ENCODE results near the gene MYOD1.

The MYOD1 gene

DNA sequence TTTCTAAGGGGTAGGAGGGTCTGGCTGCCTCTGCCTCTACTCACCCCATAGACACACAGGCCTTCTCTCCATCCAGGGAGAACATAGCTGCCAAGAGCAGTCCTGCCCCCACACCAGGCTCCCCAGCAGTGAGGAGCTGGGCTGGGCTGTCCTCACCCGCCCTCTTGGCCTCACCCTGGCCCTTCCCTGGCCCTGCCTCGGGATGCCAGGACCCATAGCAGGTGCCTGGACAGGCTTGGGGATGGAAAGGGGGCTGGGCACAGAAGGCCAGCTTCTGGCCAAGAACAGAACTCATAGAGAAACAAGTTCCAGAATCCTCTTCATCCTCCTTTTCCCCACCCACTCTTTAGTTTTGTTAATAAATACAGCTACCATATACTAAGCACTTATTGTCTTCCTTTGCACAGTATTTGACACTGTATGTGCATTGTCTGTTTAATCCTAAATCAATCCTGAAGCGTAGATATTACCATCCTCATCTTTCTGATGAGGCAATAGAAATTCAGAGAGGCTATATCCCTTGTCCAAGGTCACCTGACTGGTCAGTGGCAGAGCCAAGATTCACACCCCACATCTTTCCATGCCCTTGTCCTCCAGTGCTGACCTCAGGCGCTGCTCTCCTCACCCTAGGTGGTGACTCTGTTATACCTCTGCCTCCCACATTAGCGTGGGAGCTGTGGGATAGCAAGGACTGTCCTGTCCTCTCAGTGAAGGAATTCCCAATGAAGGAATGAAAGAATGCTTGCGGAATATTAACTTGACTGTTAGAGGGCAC is 22.0 kb upstream of the MYOD1 start:
- no CpG with 5 or more reads among the region's 6 CpGs for WGBS, 2 donors (ENCODE audit: extremely low coverage in 2 of 2, insufficient read length in 2 of 2, insufficient replicate concordance in 1 of 2)
- no peaks in the 10 kb centered on the region for H3K36me3 ChIP-seq (replicated peaks in 1 of 2; ENCODE audit: control insufficient read depth in 2 of 2, insufficient read depth in 2 of 2, low read length in 2 of 2)
- no peak overlapping the region for H3K4me3 ChIP-seq (ENCODE audit: low read length in 2 of 2)
- no peak overlapping the region for H3K4me2 ChIP-seq (ENCODE audit: insufficient read depth, low read length, poor library complexity, severe bottlenecking)
- peak overlapping the region; percentile 65 for H2BK12ac ChIP-seq (ENCODE audit: low read length)
- no peaks in the 10 kb centered on the region for H3K79me1 ChIP-seq (ENCODE audit: low read depth, low read length)
- no peak overlapping the region for H2BK120ac ChIP-seq (ENCODE audit: low read depth, low read length)
- H3K4ac ChIP-seq (ENCODE audit: low read length): no peak overlapping the region
- H2BK5ac ChIP-seq (ENCODE audit: low read length): no peak overlapping the region
- no peak overlapping the region for H3K9ac ChIP-seq (ENCODE audit: low read depth, low read length, poor library complexity)
- H3K18ac ChIP-seq (ENCODE audit: low read length): no peak overlapping the region
- H3K4me1 ChIP-seq (ENCODE audit: control insufficient read depth in 2 of 2, insufficient read depth in 1 of 2, low read depth in 1 of 2, low read length in 2 of 2): peaks cover 0 to 2% of the 10 kb centered on the region in 2 donors
- no peak overlapping the region for H3K14ac ChIP-seq (ENCODE audit: low read length)
- DNase-seq (ENCODE audit: low spot score): no peak
- no peak overlapping the region for H2AFZ ChIP-seq (ENCODE audit: low read length)
- H2AK5ac ChIP-seq (ENCODE audit: low read depth, low read length): no peak overlapping the region
- H3K27ac ChIP-seq (replicated peaks; ENCODE audit: low read length): no peak overlapping the region
- no peak overlapping the region for H4K91ac ChIP-seq (ENCODE audit: low read depth, low read length, poor library complexity)
- H4K8ac ChIP-seq (ENCODE audit: low read depth, low read length): no peak overlapping the region
- no peaks in the 10 kb centered on the region for H3K9me3 ChIP-seq (replicated peaks in 1 of 2; ENCODE audit: control insufficient read depth in 2 of 2, insufficient read depth in 1 of 2, low read depth in 1 of 2, low read length in 2 of 2)
- peak overlapping the region; percentile 11 for H3K23ac ChIP-seq (ENCODE audit: low read depth, low read length, poor library complexity)
- peaks cover 3 to 59% (median 27%) of the 10 kb centered on the region in 3 experiments for H3K27me3 ChIP-seq (ENCODE audit: control insufficient read depth in 3 of 3, insufficient read depth in 3 of 3, low read depth in 1 of 3, low read length in 3 of 3)
- H2BK15ac ChIP-seq (ENCODE audit: low read length): no peak overlapping the region

DNA sequence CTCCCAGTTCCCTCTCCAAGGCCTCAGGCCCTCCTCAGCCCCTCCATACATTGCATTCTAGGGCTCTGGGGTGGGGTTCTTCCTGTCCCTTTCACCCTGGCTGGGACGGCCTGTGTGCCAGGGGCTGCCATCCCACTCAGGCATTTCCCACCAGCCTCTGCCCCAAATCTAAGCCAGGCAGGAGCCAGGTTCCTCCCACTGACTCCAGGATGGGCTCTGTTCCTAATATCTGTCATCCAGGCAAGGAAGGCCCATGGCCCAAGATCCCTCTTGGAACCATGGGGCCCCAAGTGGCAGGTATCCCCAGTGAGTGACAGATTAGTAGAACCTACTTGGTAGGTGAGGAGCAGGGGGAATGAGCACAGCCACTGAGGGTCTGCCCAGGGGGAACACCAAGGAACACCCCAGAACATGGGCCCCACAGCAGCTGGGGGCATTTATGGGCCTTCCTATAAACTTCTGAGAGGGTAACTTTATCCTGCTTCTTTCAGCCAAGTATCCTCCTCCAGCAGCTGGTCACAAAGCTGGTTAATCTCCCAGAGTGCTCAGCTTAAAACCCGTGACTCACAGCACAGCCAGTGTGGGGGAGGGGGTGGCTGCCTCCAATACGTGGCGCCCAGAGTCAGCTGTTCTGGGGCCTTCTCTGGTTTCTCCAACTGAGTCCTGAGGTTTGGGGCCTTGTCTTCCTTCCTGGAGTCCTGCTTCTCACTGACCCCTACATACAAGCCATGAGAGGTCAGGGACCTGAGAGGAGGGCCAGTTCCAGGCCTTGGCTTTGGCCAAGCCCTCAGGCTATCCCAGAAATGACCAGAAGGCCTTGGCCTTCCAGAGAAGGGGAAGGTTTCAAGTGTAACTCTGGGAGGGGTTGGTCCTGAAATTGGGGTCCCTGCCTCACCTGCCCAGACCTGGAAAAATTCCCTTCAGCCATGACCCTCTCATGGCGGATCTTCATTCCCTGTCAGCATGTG is 19.9 kb upstream of the MYOD1 start:
- DNase-seq (ENCODE audit: low spot score): no peak
- no peak overlapping the region for H3K14ac ChIP-seq (ENCODE audit: low read length)
- H3K27ac ChIP-seq (replicated peaks; ENCODE audit: low read length): no peak overlapping the region
- H4K8ac ChIP-seq (ENCODE audit: low read depth, low read length): no peak overlapping the region
- H2AFZ ChIP-seq (ENCODE audit: low read length): peak overlapping the region; percentile 74
- peaks cover 0 to 2% of the 10 kb centered on the region in 2 donors for H3K4me1 ChIP-seq (ENCODE audit: control insufficient read depth in 2 of 2, insufficient read depth in 1 of 2, low read depth in 1 of 2, low read length in 2 of 2)
- H3K9ac ChIP-seq (ENCODE audit: low read depth, low read length, poor library complexity): no peak overlapping the region
- H2BK5ac ChIP-seq (ENCODE audit: low read length): no peak overlapping the region
- H2BK15ac ChIP-seq (ENCODE audit: low read length): no peak overlapping the region
- no peak overlapping the region for H3K4me2 ChIP-seq (ENCODE audit: insufficient read depth, low read length, poor library complexity, severe bottlenecking)
- no CpG with 5 or more reads among the region's 5 CpGs for WGBS, 2 donors (ENCODE audit: extremely low coverage in 2 of 2, insufficient read length in 2 of 2, insufficient replicate concordance in 1 of 2)
- H3K4ac ChIP-seq (ENCODE audit: low read length): no peak overlapping the region
- peaks cover 0 to 4% of the 10 kb centered on the region in 2 donors for H3K9me3 ChIP-seq (replicated peaks in 1 of 2; ENCODE audit: control insufficient read depth in 2 of 2, insufficient read depth in 1 of 2, low read depth in 1 of 2, low read length in 2 of 2)
- H3K4me3 ChIP-seq (ENCODE audit: low read length in 2 of 2): no peak overlapping the region
- no peak overlapping the region for H2BK12ac ChIP-seq (ENCODE audit: low read length)
- H3K27me3 ChIP-seq (ENCODE audit: control insufficient read depth in 3 of 3, insufficient read depth in 3 of 3, low read depth in 1 of 3, low read length in 3 of 3): peaks cover 3 to 40% (median 27%) of the 10 kb centered on the region in 3 experiments
- no peak overlapping the region for H3K23ac ChIP-seq (ENCODE audit: low read depth, low read length, poor library complexity)
- H3K18ac ChIP-seq (ENCODE audit: low read length): peak overlapping the region; percentile 1
- no peak overlapping the region for H2AK5ac ChIP-seq (ENCODE audit: low read depth, low read length)
- no peak overlapping the region for H4K91ac ChIP-seq (ENCODE audit: low read depth, low read length, poor library complexity)
- H3K79me1 ChIP-seq (ENCODE audit: low read depth, low read length): no peaks in the 10 kb centered on the region
- H2BK120ac ChIP-seq (ENCODE audit: low read depth, low read length): no peak overlapping the region
- H3K36me3 ChIP-seq (replicated peaks in 1 of 2; ENCODE audit: control insufficient read depth in 2 of 2, insufficient read depth in 2 of 2, low read length in 2 of 2): no peaks in the 10 kb centered on the region

DNA sequence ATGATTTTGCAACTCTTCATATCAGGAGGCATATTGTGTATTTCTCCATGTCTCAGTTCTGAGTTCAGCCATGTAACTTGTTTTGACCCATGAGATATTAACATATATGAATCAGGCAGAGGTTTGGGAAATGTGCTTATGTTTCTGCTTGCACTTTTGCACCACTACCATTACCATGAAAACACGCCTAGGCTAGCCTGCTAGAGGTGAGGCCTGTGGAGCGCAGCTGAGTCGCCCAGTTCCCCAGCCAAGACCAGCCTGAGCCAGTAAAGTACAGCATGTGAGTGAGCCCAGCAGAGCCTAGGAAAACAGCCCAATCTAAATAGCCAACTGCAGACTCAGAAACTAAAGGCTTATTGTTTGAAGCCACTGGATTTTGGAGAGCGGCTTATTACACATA is 18.4 kb upstream of the MYOD1 start:
- H3K4me2 ChIP-seq (ENCODE audit: insufficient read depth, low read length, poor library complexity, severe bottlenecking): no peak overlapping the region
- no CpG with 5 or more reads among the region's 4 CpGs for WGBS, 2 donors (ENCODE audit: extremely low coverage in 2 of 2, insufficient read length in 2 of 2, insufficient replicate concordance in 1 of 2)
- no peak overlapping the region for H2AFZ ChIP-seq (ENCODE audit: low read length)

DNA sequence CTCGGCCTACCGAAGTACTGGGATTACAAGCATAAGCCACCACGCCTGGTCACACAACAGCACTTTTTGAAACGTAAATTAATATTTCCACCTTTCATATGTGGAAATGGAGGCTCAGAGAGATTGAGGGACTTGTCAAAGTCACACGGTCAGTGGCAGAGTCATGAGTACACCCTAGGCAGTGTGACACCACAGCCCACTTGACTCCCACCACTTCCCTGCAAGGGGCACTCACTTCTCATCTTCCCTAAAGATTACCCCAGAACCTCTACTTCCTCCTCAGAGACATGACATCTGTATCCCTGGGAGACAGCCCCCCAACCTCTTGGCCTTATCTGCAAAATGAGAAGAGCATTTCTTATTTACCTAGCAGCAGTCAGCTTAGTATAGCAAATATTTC is 16.5 kb upstream of the MYOD1 start:
- WGBS, 2 donors (ENCODE audit: extremely low coverage in 2 of 2, insufficient read length in 2 of 2, insufficient replicate concordance in 1 of 2): no CpG with 5 or more reads among the region's 5 CpGs

More for the DNA sequence above, 18.4 kb upstream of the MYOD1 start:
- no peak overlapping the region for H2BK15ac ChIP-seq (ENCODE audit: low read length)
- H3K9me3 ChIP-seq (replicated peaks in 1 of 2; ENCODE audit: control insufficient read depth in 2 of 2, insufficient read depth in 1 of 2, low read depth in 1 of 2, low read length in 2 of 2): peaks cover 0 to 4% of the 10 kb centered on the region in 2 donors
- H3K27me3 ChIP-seq (ENCODE audit: control insufficient read depth in 3 of 3, insufficient read depth in 3 of 3, low read depth in 1 of 3, low read length in 3 of 3): peaks cover 3 to 28% (median 14%) of the 10 kb centered on the region in 3 experiments
- no peak overlapping the region for H3K18ac ChIP-seq (ENCODE audit: low read length)
- no peaks in the 10 kb centered on the region for H3K36me3 ChIP-seq (replicated peaks in 1 of 2; ENCODE audit: control insufficient read depth in 2 of 2, insufficient read depth in 2 of 2, low read length in 2 of 2)
- H3K79me1 ChIP-seq (ENCODE audit: low read depth, low read length): no peaks in the 10 kb centered on the region
- no peak overlapping the region for H3K14ac ChIP-seq (ENCODE audit: low read length)
- H2AK5ac ChIP-seq (ENCODE audit: low read depth, low read length): no peak overlapping the region
- H3K4me1 ChIP-seq (ENCODE audit: control insufficient read depth in 2 of 2, insufficient read depth in 1 of 2, low read depth in 1 of 2, low read length in 2 of 2): peaks cover 0 to 2% of the 10 kb centered on the region in 2 donors
- no peak overlapping the region for H4K8ac ChIP-seq (ENCODE audit: low read depth, low read length)
- no peak overlapping the region for H3K4ac ChIP-seq (ENCODE audit: low read length)
- H3K23ac ChIP-seq (ENCODE audit: low read depth, low read length, poor library complexity): no peak overlapping the region
- no peak overlapping the region for H2BK5ac ChIP-seq (ENCODE audit: low read length)
- no peak overlapping the region for H2BK12ac ChIP-seq (ENCODE audit: low read length)
- H3K27ac ChIP-seq (replicated peaks; ENCODE audit: low read length): no peak overlapping the region
- no peak overlapping the region for H2BK120ac ChIP-seq (ENCODE audit: low read depth, low read length)
- H3K9ac ChIP-seq (ENCODE audit: low read depth, low read length, poor library complexity): no peak overlapping the region
- H4K91ac ChIP-seq (ENCODE audit: low read depth, low read length, poor library complexity): no peak overlapping the region
- no peak for DNase-seq (ENCODE audit: low spot score)
- H3K4me3 ChIP-seq (ENCODE audit: low read length in 2 of 2): no peak overlapping the region

More for the DNA sequence above, 16.5 kb upstream of the MYOD1 start:
- Histone ChIP-seq H3K79me1 (ENCODE audit: low read depth, low read length) (no peaks in the 10 kb centered on the region), H3K4me3 (ENCODE audit: low read length in 2 of 2) (no peak overlapping the region), H3K36me3 (replicated peaks in 1 of 2; ENCODE audit: control insufficient read depth in 2 of 2, insufficient read depth in 2 of 2, low read length in 2 of 2) (no peaks in the 10 kb centered on the region), H2AFZ (ENCODE audit: low read length) (no peak overlapping the region), H2BK15ac (ENCODE audit: low read length) (no peak overlapping the region), H2AK5ac (ENCODE audit: low read depth, low read length) (no peak overlapping the region), H3K27me3 (ENCODE audit: control insufficient read depth in 3 of 3, insufficient read depth in 3 of 3, low read depth in 1 of 3, low read length in 3 of 3) (peaks cover 0 to 9% (median 0%) of the 10 kb centered on the region in 3 experiments), H3K18ac (ENCODE audit: low read length) (no peak overlapping the region), H2BK5ac (ENCODE audit: low read length) (no peak overlapping the region), H3K4ac (ENCODE audit: low read length) (no peak overlapping the region), H2BK120ac (ENCODE audit: low read depth, low read length) (no peak overlapping the region), H3K4me1 (ENCODE audit: control insufficient read depth in 2 of 2, insufficient read depth in 1 of 2, low read depth in 1 of 2, low read length in 2 of 2) (no peaks in the 10 kb centered on the region), H4K91ac (ENCODE audit: low read depth, low read length, poor library complexity) (no peak overlapping the region), H3K9ac (ENCODE audit: low read depth, low read length, poor library complexity) (no peak overlapping the region), H3K23ac (ENCODE audit: low read depth, low read length, poor library complexity) (no peak overlapping the region), H2BK12ac (ENCODE audit: low read length) (no peak overlapping the region), H3K4me2 (ENCODE audit: insufficient read depth, low read length, poor library complexity, severe bottlenecking) (no peak overlapping the region), H4K8ac (ENCODE audit: low read depth, low read length) (no peak overlapping the region), H3K27ac (replicated peaks; ENCODE audit: low read length) (no peak overlapping the region), H3K9me3 (replicated peaks in 1 of 2; ENCODE audit: control insufficient read depth in 2 of 2, insufficient read depth in 1 of 2, low read depth in 1 of 2, low read length in 2 of 2) (peaks cover 0 to 4% of the 10 kb centered on the region in 2 donors), H3K14ac (ENCODE audit: low read length) (no peak overlapping the region)
- no peak for DNase-seq (ENCODE audit: low spot score)

All from neuronal stem cell (in vitro differentiated cells).